GM19193 (cell line): Measurements from ENCODE around the gene ZNF408.

Source experiments
- POLR2A ChIP-seq: IDR thresholded peaks from 4 replicates; pipeline ENCODE4 v1.6.1; 2011; ENCODE audit not compliant: insufficient read depth, insufficient read length; ENCODE audit errors: extremely low read depth

Gene ZNF408

GRCh38 chr11:46682773-46683752, 17.8 kb upstream of the ZNF408 start:
- TF ChIP-seq POLR2A: no peak

DNA sequence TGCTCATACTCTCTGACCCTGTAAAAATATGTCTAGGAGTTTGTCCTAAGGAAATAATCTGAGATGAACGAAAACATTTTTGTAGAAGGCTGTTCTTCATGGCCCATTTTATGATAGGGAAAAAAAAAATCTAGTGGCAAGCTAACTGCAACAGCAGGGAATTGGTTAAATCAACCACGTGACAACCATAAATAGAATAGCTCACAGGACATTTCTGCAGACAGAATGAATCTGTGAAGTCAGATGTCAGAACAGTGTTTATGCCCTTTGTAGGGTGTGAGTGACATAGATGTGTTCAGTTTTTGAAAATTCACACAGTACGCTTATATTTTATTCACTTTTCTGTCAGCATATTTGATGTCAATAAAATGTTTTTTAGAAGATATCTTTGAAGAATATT, 16.5 kb upstream of the ZNF408 start:
- TF ChIP-seq POLR2A: no peak

GRCh38 chr11:46686886-46687795, 13.7 kb upstream of the ZNF408 start:
- no peak for TF ChIP-seq POLR2A

- TF ChIP-seq POLR2A: no peak
Measured at GRCh38 chr11:46690702-46691101, 10.1 kb upstream of the ZNF408 start.

GRCh38 chr11:46692450-46692849, 8.4 kb upstream of the ZNF408 start:
- no peak for TF ChIP-seq POLR2A

GRCh38 chr11:46693597-46694012, 7.2 kb upstream of the ZNF408 start:
- no peak for TF ChIP-seq POLR2A

DNA sequence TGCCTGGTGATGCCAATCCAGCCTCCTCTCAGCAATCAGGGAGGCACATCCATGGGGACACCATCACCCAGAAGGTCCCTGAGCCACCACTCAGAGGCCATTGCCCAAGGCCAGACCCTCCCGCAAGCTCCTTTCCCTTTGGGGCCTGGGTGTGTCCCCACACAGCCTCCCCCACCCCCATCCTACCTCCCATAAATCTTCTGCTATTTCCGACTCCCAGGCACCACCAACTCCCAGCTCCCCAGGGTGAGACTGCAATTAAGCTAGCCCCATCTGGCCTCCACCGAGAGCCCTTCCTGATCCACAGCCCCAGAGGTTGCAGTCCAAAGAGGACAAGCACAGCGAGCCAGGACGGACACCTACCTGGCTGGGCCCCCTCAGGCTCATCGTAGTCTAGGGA, 6.8 kb upstream of the ZNF408 start:
- TF ChIP-seq POLR2A: no peak

- no peak for TF ChIP-seq POLR2A
Measured at GRCh38 chr11:46694607-46695006, 6.2 kb upstream of the ZNF408 start.

DNA sequence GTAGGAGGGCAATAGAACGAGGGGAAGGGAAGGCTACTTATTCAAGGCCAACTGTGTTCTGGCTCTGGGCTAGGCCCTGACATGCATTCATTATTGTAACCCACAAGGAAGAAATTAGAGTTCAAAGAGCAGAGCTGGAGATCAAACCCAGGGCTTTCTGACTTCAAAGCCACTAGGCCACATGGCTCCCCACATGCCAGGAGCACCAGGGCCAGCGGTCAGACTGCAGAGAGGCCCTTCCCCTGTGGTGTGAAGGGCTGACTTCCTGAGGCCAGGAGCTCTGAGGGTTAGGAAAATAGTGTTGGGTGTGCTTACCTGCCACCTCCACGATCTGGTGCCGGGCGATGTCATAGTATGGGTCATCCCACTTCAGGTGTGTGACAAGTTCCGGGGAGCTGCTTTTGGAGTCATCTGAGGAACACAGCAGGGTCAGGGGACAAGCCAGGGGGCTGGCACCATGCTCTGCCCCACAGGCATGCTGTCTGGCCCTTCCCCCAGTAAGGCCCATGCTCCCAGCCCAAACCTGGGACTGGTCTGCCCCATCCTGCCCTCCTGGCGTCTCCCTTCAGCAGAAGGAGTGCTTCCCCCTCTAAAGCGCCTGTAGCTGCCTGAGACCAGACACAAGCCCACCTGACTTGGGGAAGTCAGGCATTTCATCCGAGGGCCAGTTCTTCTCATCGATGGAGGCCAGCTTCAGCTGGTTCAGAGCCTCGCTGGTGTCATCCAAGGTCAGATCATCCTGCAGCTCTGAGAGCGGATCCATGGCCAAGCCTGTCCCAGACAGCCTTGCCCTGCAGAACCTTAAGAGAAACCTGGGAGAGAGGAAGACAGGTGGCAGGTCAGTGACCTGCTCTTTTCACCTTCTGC, 5.3 kb upstream of the ZNF408 start:
- TF ChIP-seq POLR2A: no peak

DNA sequence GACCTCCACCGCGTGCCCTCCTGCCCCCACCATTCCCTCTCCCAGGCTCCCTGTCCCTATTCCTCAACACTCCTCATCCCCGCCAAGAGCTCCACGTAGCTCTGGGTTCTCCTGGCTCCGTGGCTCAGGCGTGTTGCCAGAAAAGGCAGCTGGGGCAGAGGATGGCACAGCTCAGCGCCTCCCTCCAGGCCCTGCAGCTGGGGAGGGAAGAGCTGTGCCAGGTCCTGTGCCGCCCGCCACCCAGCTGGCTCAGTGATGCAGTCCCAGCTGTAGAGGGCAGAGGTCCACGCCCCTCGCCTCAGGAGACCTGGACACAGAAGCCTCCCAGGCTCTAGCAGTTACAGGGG, 4.6 kb upstream of the ZNF408 start:
- TF ChIP-seq POLR2A: no peak

- no peak for TF ChIP-seq POLR2A
Measured at GRCh38 chr11:46697303-46697702, 3.5 kb upstream of the ZNF408 start.

DNA sequence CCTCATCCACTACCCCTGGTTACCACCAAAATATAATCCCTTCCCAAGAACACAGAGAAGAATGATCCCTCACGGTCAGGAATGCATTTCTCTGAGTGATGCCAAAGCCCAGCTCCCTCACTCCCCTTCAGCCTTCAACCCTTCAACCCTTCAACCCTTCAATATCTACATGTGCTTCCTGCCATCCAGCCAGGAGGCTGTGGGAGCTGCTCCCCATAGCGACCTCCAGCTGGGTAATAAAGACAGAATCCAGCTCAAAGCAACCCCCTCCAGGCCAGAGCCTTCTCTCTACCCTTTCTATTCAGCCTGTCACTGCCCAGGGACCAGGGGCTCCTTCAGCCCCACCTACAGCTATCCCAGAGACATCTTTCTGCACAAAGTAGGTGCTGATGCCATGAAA, 3.1 kb upstream of the ZNF408 start:
- TF ChIP-seq POLR2A: no peak

- no peak for TF ChIP-seq POLR2A
Measured at GRCh38 chr11:46698597-46698996, 2.2 kb upstream of the ZNF408 start.

GRCh38 chr11:46701078-46701654, 335 bp downstream of the ZNF408 start:
- TF ChIP-seq POLR2A: no peak
